Upper lobe of left lung (tissue), 6 donors: Measurements from ENCODE around the gene UBE4A. TPM values are rescaled to one million over a fixed set of nuclear protein-coding genes. Genes with fewer than 3 reads are reported as not detected.

ENCODE experiments used
- ATAC-seq, 2 donors: fragments of 200-7000 bp; cut with Tn5 transposase; one replicate each; pipeline ENCODE4 v1.9.1; 2022; ENCODE audit warnings: mild to moderate bottlenecking in 2 of 2, moderate library complexity in 2 of 2; ENCODE audit not compliant: low FRiP score in 2 of 2
- DNase-seq, 2 donors: peaks; one replicate each; pipeline ENCODE4 v3.0.0-alpha.2; 2019 to 2020
- H3K27ac ChIP-seq, 4 donors: fragments of 200-600 bp; sonication (generic); one replicate each; pipeline ENCODE4 v1.5.1; 2016 to 2019
- H3K27me3 ChIP-seq, 4 donors: fragments of 200-600 bp; sonication (generic); one replicate each; pipeline ENCODE4 v1.5.1; 2017 to 2019
- H3K36me3 ChIP-seq, 4 donors: fragments of 200-600 bp; sonication (generic); one replicate each; pipeline ENCODE4 v1.5.1; 2016 to 2019
- H3K4me1 ChIP-seq, 4 donors: fragments of 200-600 bp; sonication (generic); one replicate each; pipeline ENCODE4 v1.5.1; 2018 to 2019
- H3K4me3 ChIP-seq, 4 donors: fragments of 200-600 bp; sonication (generic); one replicate each; pipeline ENCODE4 v1.5.1; 2017 to 2019; ENCODE audit warnings: mild to moderate bottlenecking in 2 of 4, moderate library complexity in 1 of 4
- H3K9me3 ChIP-seq, 4 donors: fragments of 200-600 bp; sonication (generic); one replicate each; pipeline ENCODE4 v1.5.1; 2018 to 2019
- CTCF ChIP-seq, 6 experiments: fragments of 450-650 bp in 4 of 6; fragments of 200-600 bp in 2 of 6; sonication (generic) in 2 of 6; IDR thresholded peaks; one replicate each; pipeline ENCODE4 v1.5.1; 2016 to 2019; ENCODE audit warnings: antibody characterized with exemption in 6 of 6
- EP300 ChIP-seq, 4 donors: sonication (generic); formaldehyde crosslinking; IDR thresholded peaks; one replicate each; pipeline ENCODE4 v1.5.1; 2017; ENCODE audit warnings: antibody characterized with exemption in 4 of 4, control low read depth in 2 of 4
- POLR2A ChIP-seq, 4 donors: fragments of 450-650 bp; IDR thresholded peaks; one replicate each; pipeline ENCODE4 v1.5.1; 2016 to 2017; ENCODE audit warnings: antibody characterized with exemption in 4 of 4, mild to moderate bottlenecking in 2 of 4
- POLR2AphosphoS5 ChIP-seq, 2 donors: sonication (generic); formaldehyde crosslinking; IDR thresholded peaks; one replicate each; pipeline ENCODE4 v1.5.1; 2017; ENCODE audit warnings: antibody characterized with exemption in 2 of 2
- WGBS, 2 donors: methylation state at CpG; one replicate each; pipeline ENCODE4 v1.1.5; 2017 to 2018; 5-methylcytosine and 5-hydroxymethylcytosine counted together
- total RNA-seq, 6 donors: library from RNA; depleted of rRNA in 4 of 6; stranded (reverse); fragments of >200 nt in 4 of 6; gene quantifications; one replicate each; pipeline versions ENCODE4 v1.1.0 to v1.2.1, GENCODE V29; 2016 to 2021
- donor health status: DM: no; HTN: no; CAD: no; lungs with moderate emphysema.
- donor health status: DM: no; HTN: yes; CAD: no; lungs with severe emphysema.

UBE4A gene
- total RNA-seq, 6 donors from 2014 or later, result 22.5 to 49.2 (median 38.2) TPM

- no peak for DNase-seq
- H3K27ac ChIP-seq, result peak overlapping the region in 2 of 4 donors; percentile 44 to 48
- no peak overlapping the region for H3K4me3 ChIP-seq
These were observed 20.0 kb upstream of the UBE4A start for GRCh38 chr11:118339281-118339961.

GRCh38 chr11:118340449-118340848 lies 19.0 kb upstream of the UBE4A start:
- no peaks in the 10 kb centered on the region for H3K27me3 ChIP-seq
- no peak for DNase-seq
- no peak for ATAC-seq
- 77 to 94% methylated on average over 3 of the region's 3 CpGs for WGBS, 2 donors
- peak overlapping the region in 1 of 4 donors; percentile 0 for H3K4me3 ChIP-seq
- TF ChIP-seq CTCF (IDR thresholded peaks at IDR 0.05) (no peak), POLR2A (IDR thresholded peaks at IDR 0.05) (no peak), POLR2AphosphoS5 (IDR thresholded peaks at IDR 0.05) (no peak), EP300 (IDR thresholded peaks at IDR 0.05) (no peak)
- no peak overlapping the region for H3K27ac ChIP-seq
- no peaks in the 10 kb centered on the region for H3K9me3 ChIP-seq
- H3K36me3 ChIP-seq, result no peaks in the 10 kb centered on the region
- H3K4me1 ChIP-seq, result no peaks in the 10 kb centered on the region

More at GRCh38 chr11:118339281-118339961, 20.0 kb upstream of the UBE4A start:
- no peak for ATAC-seq
- Histone ChIP-seq H3K36me3 (no peaks in the 10 kb centered on the region), H3K9me3 (no peaks in the 10 kb centered on the region), H3K4me1 (no peaks in the 10 kb centered on the region), H3K27me3 (no peaks in the 10 kb centered on the region)
- WGBS, 2 donors, result 78% methylated on average over 5 of the region's 5 CpGs
- TF ChIP-seq EP300 (IDR thresholded peaks at IDR 0.05) (no peak), POLR2AphosphoS5 (IDR thresholded peaks at IDR 0.05) (no peak)

- peak overlapping the region in 2 of 4 donors; percentile 30 to 31 for H3K4me3 ChIP-seq
- no peaks in the 10 kb centered on the region for H3K36me3 ChIP-seq
- DNase-seq (no peak), ATAC-seq (no peak)
- no peaks in the 10 kb centered on the region for H3K27me3 ChIP-seq
- WGBS, 2 donors, result 77 to 96% methylated on average over 3 of the region's 3 CpGs
- H3K9me3 ChIP-seq, result no peaks in the 10 kb centered on the region
- TF ChIP-seq POLR2A (IDR thresholded peaks at IDR 0.05), result no peak
- TF ChIP-seq POLR2AphosphoS5 (IDR thresholded peaks at IDR 0.05), result no peak
- TF ChIP-seq CTCF (IDR thresholded peaks at IDR 0.05), result no peak
- no peak for TF ChIP-seq EP300 (IDR thresholded peaks at IDR 0.05)
- H3K4me1 ChIP-seq, result no peaks in the 10 kb centered on the region
- no peak overlapping the region for H3K27ac ChIP-seq
These were observed 18.1 kb upstream of the UBE4A start for GRCh38 chr11:118341261-118341660.

GRCh38 chr11:118341815-118342489 lies 17.4 kb upstream of the UBE4A start:
- Histone ChIP-seq H3K4me3 (peak overlapping the region in 3 of 4 donors; percentile 19 to 31 (median 30)), H3K9me3 (no peaks in the 10 kb centered on the region), H3K4me1 (no peaks in the 10 kb centered on the region), H3K27me3 (no peaks in the 10 kb centered on the region), H3K27ac (peak overlapping the region in 2 of 4 donors; percentile 52 to 69), H3K36me3 (no peaks in the 10 kb centered on the region)
- DNase-seq, result no peak
- ATAC-seq, result no peak
- no peak for TF ChIP-seq EP300 (IDR thresholded peaks at IDR 0.05)
- TF ChIP-seq CTCF (IDR thresholded peaks at IDR 0.05), result no peak
- no peak for TF ChIP-seq POLR2A (IDR thresholded peaks at IDR 0.05)
- WGBS, 2 donors, result 84 to 90% methylated on average over 5 of the region's 5 CpGs

- ATAC-seq, result no peak
- Histone ChIP-seq H3K4me1 (no peaks in the 10 kb centered on the region), H3K4me3 (peak within 1 kb of the TSS in 3 of 4 donors; percentile 19 to 31 (median 30)), H3K9me3 (no peaks in the 10 kb centered on the region), H3K36me3 (no peaks in the 10 kb centered on the region), H3K27ac (peak within 1 kb of the TSS in 2 of 4 donors; percentile 52 to 69), H3K27me3 (no peaks in the 10 kb centered on the region)
- 76 to 83% methylated on average over 13 of the region's 13 CpGs for WGBS, 2 donors
- no peak for DNase-seq
- TF ChIP-seq EP300 (IDR thresholded peaks at IDR 0.05) (no peak), POLR2A (IDR thresholded peaks at IDR 0.05) (peak in 1 of 4 donors; percentile 15)
These were observed 16.8 kb upstream of the UBE4A start, which contains the start of gene CD3D for GRCh38 chr11:118342503-118343161. TSS of gene CD3D (minus strand) at chr11:118342705. CDS start at chr11:118342607, 98 bp downstream.
